ENCODE data around the gene GRIA4.

Gene GRIA4

GRCh38 chr11:105918600-105918999, 308.7 kb downstream of the GRIA4 start:
- Histone ChIP-seq H3K4me2 (ENCODE audit: low read length) (no peak overlapping the region), H3K4me3 (ENCODE audit: low read length) (no peak overlapping the region), H3K9ac (ENCODE audit: low read length) (no peak overlapping the region), H3K27me3 (ENCODE audit: low read depth, low read length) (no peaks in the 10 kb centered on the region), H3K4me1 (ENCODE audit: low read length) (peaks cover 7% of the 10 kb centered on the region), H3K79me2 (ENCODE audit: low read length) (no peaks in the 10 kb centered on the region), H2AFZ (ENCODE audit: low read depth, low read length) (no peak overlapping the region), H3K36me3 (replicated peaks; ENCODE audit: low read depth, low read length) (no peaks in the 10 kb centered on the region), H4K20me1 (ENCODE audit: insufficient read depth, low read length) (no peaks in the 10 kb centered on the region), H3K9me3 (ENCODE audit: insufficient read depth, low read length) (no peaks in the 10 kb centered on the region), H3K27ac (ENCODE audit: low read length) (no peak overlapping the region)
- TF ChIP-seq EZH2phosphoT487 (IDR thresholded peaks at IDR 0.05; ENCODE audit: low read depth): no peak
- TF ChIP-seq, protein P1, sequence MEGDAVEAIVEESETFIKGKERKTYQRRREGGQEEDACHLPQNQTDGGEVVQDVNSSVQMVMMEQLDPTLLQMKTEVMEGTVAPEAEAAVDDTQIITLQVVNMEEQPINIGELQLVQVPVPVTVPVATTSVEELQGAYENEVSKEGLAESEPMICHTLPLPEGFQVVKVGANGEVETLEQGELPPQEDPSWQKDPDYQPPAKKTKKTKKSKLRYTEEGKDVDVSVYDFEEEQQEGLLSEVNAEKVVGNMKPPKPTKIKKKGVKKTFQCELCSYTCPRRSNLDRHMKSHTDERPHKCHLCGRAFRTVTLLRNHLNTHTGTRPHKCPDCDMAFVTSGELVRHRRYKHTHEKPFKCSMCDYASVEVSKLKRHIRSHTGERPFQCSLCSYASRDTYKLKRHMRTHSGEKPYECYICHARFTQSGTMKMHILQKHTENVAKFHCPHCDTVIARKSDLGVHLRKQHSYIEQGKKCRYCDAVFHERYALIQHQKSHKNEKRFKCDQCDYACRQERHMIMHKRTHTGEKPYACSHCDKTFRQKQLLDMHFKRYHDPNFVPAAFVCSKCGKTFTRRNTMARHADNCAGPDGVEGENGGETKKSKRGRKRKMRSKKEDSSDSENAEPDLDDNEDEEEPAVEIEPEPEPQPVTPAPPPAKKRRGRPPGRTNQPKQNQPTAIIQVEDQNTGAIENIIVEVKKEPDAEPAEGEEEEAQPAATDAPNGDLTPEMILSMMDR (IDR thresholded peaks at IDR 0.05; ENCODE audit: low read depth, low read length): no peak

GRCh38 chr11:105923252-105923651, 313.4 kb downstream of the GRIA4 start:
- Histone ChIP-seq H3K4me2 (ENCODE audit: low read length) (no peak overlapping the region), H3K9ac (ENCODE audit: low read length) (no peak overlapping the region), H3K4me1 (ENCODE audit: low read length) (peaks cover 4% of the 10 kb centered on the region), H3K4me3 (ENCODE audit: low read length) (no peak overlapping the region), H2AFZ (ENCODE audit: low read depth, low read length) (no peak overlapping the region), H3K27me3 (ENCODE audit: low read depth, low read length) (no peaks in the 10 kb centered on the region), H4K20me1 (ENCODE audit: insufficient read depth, low read length) (no peaks in the 10 kb centered on the region), H3K36me3 (replicated peaks; ENCODE audit: low read depth, low read length) (no peaks in the 10 kb centered on the region), H3K9me3 (ENCODE audit: insufficient read depth, low read length) (no peaks in the 10 kb centered on the region), H3K79me2 (ENCODE audit: low read length) (no peaks in the 10 kb centered on the region), H3K27ac (ENCODE audit: low read length) (no peak overlapping the region)
- TF ChIP-seq, protein P1 (IDR thresholded peaks at IDR 0.05; ENCODE audit: low read depth, low read length): no peak
- TF ChIP-seq EZH2phosphoT487 (IDR thresholded peaks at IDR 0.05; ENCODE audit: low read depth): no peak

DNA sequence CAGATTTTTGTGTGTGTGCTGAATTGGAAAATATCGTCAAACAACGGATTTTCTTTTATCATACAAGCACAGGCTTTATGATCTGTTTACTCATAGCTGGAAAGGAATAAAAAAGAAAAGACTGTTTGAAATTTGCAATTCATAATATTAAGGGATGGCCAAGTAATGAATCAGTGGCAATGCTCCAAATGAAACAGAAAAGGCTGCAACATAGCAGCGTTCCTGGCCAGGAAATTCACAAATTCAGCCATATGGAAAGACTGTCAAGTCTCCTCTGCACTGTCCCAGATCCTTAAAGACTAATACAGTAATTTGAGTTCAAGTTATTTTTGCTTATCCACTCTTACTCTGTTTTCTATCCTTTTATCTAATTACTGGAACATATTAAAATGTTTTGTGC, 313.9 kb downstream of the GRIA4 start:
- Histone ChIP-seq H3K4me2 (ENCODE audit: low read length) (no peak overlapping the region), H2AFZ (ENCODE audit: low read depth, low read length) (no peak overlapping the region)

DNA sequence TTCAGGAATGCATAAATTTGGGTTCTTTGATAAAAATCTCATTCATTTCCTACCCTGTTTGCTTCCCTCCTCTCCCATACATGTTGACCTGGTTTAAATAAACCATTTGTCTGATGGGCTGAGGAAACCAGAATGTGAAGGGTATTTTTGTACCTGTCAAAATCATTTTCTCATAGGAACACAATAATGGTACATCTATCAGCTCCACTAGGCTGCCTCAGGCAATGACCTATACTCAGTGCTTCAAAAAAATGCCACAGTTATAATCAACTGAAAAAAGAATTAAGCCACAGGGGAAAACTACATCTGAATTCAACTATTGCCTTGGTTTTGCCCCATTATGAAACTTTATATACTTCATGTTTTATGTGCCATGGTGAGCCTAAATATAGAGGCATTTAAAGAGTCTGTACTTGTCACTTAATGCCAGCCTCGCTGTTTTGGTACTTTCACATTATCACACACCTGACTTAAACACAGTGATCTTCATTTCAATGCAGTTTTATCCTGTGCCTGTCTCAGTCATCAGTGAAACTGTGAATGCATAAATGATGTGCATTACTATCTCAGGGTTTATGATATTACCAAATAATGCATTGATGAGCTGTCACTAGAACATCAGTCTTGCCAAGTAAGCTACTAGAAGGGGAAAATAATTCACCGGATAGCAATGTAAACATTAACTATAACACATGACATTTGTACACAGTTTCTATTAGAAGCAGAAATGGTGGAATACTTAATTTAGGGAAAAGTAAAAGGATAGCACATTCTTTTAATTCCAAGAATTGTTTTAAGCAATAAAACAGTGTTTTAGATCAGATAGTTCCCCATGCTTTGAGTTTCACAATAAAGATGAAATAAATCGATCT, 319.4 kb downstream of the GRIA4 start:
- no peaks in the 10 kb centered on the region for H3K4me1 ChIP-seq (ENCODE audit: low read length)
- H3K79me2 ChIP-seq (ENCODE audit: low read length): no peaks in the 10 kb centered on the region
- H3K36me3 ChIP-seq (replicated peaks; ENCODE audit: low read depth, low read length): no peaks in the 10 kb centered on the region
- H3K9ac ChIP-seq (ENCODE audit: low read length): no peak overlapping the region
- H2AFZ ChIP-seq (ENCODE audit: low read depth, low read length): no peak overlapping the region
- H4K20me1 ChIP-seq (ENCODE audit: insufficient read depth, low read length): no peaks in the 10 kb centered on the region
- H3K4me3 ChIP-seq (ENCODE audit: low read length): no peak overlapping the region
- H3K4me2 ChIP-seq (ENCODE audit: low read length): no peak overlapping the region
- no peaks in the 10 kb centered on the region for H3K27me3 ChIP-seq (ENCODE audit: low read depth, low read length)
- no peaks in the 10 kb centered on the region for H3K9me3 ChIP-seq (ENCODE audit: insufficient read depth, low read length)
- H3K27ac ChIP-seq (ENCODE audit: low read length): no peak overlapping the region
- TF ChIP-seq, protein P1 (IDR thresholded peaks at IDR 0.05; ENCODE audit: low read depth, low read length): no peak
- no peak for TF ChIP-seq EZH2phosphoT487 (IDR thresholded peaks at IDR 0.05; ENCODE audit: low read depth)

More for the DNA sequence above, 313.9 kb downstream of the GRIA4 start:
- TF ChIP-seq, protein P1 (IDR thresholded peaks at IDR 0.05; ENCODE audit: low read depth, low read length): no peak
- no peak overlapping the region for H3K27ac ChIP-seq (ENCODE audit: low read length)
- H3K9me3 ChIP-seq (ENCODE audit: insufficient read depth, low read length): no peaks in the 10 kb centered on the region
- H3K36me3 ChIP-seq (replicated peaks; ENCODE audit: low read depth, low read length): no peaks in the 10 kb centered on the region
- no peak overlapping the region for H3K9ac ChIP-seq (ENCODE audit: low read length)
- no peaks in the 10 kb centered on the region for H3K79me2 ChIP-seq (ENCODE audit: low read length)
- H3K4me1 ChIP-seq (ENCODE audit: low read length): no peaks in the 10 kb centered on the region
- H4K20me1 ChIP-seq (ENCODE audit: insufficient read depth, low read length): no peaks in the 10 kb centered on the region
- no peak overlapping the region for H3K4me3 ChIP-seq (ENCODE audit: low read length)
- H3K27me3 ChIP-seq (ENCODE audit: low read depth, low read length): no peaks in the 10 kb centered on the region
